WERI-Rb-1 (cell line): ENCODE data around the gene KIF1A.

ENCODE experiments used
- DNase-seq: peaks from one replicate; pipeline ENCODE4 v3.0.0-alpha.2; 2020
- H3K27ac ChIP-seq: fragments of 250-450 bp; sonication (Bioruptor Pico); 2 replicates; pipeline ENCODE4 v1.5.1; 2020; ENCODE audit warnings: mild to moderate bottlenecking, moderate library complexity
- H3K27me3 ChIP-seq: fragments of 250-450 bp; sonication (Bioruptor Pico); 2 replicates; pipeline ENCODE4 v1.5.1; 2021; ENCODE audit warnings: mild to moderate bottlenecking, low read depth, moderate library complexity; ENCODE audit not compliant: insufficient read depth, severe bottlenecking
- H3K36me3 ChIP-seq: fragments of 250-450 bp; sonication (Bioruptor Pico); 2 replicates; pipeline ENCODE4 v1.5.1; 2020; ENCODE audit warnings: mild to moderate bottlenecking, moderate library complexity
- H3K4me3 ChIP-seq: 2 replicates; pipeline ENCODE4 v1.5.1; 2011; ENCODE audit warnings: low read depth, mild to moderate bottlenecking, control low read depth, low read length
- H3K9me3 ChIP-seq: fragments of 250-450 bp; sonication (Bioruptor Pico); 2 replicates; pipeline ENCODE4 v1.5.1; 2021; ENCODE audit warnings: mild to moderate bottlenecking, moderate library complexity; ENCODE audit not compliant: severe bottlenecking
- CTCF ChIP-seq: IDR thresholded peaks from 2 replicates; pipeline ENCODE4 v1.5.1; 2011; ENCODE audit warnings: low read depth, mild to moderate bottlenecking, control low read depth, inconsistent platforms, low read length

Gene KIF1A

GRCh38 chr2:240731178-240731545, 88.9 kb downstream of the KIF1A start:
- Histone ChIP-seq H3K27me3 (no peaks in the 10 kb centered on the region), H3K27ac (peak overlapping the region; percentile 80)

GRCh38 chr2:240730501-240731177, 89.4 kb downstream of the KIF1A start:
- no peaks in the 10 kb centered on the region for H3K27me3 ChIP-seq
- H3K9me3 ChIP-seq: no peaks in the 10 kb centered on the region
- H3K27ac ChIP-seq: peak overlapping the region; percentile 80
- peaks cover 63% of the 10 kb centered on the region for H3K36me3 ChIP-seq
- no peak for TF ChIP-seq CTCF
- no peak overlapping the region for H3K4me3 ChIP-seq
- DNase-seq: peak; percentile 92

More at GRCh38 chr2:240731178-240731545, 88.9 kb downstream of the KIF1A start:
- no peak for DNase-seq
- Histone ChIP-seq H3K4me3 (no peak overlapping the region), H3K36me3 (peaks cover 63% of the 10 kb centered on the region), H3K9me3 (no peaks in the 10 kb centered on the region)
- no peak for TF ChIP-seq CTCF

- H3K36me3 ChIP-seq: peaks cover 63% of the 10 kb centered on the region
- H3K27me3 ChIP-seq: no peaks in the 10 kb centered on the region
- no peak overlapping the region for H3K4me3 ChIP-seq
- H3K27ac ChIP-seq: peak overlapping the region; percentile 74; the same call in 1 of the 2 replicates
- DNase-seq: no peak
- H3K9me3 ChIP-seq: no peaks in the 10 kb centered on the region
- no peak for TF ChIP-seq CTCF
Observed at GRCh38 chr2:240728827-240729226, 91.2 kb downstream of the KIF1A start.

- Histone ChIP-seq H3K9me3 (no peaks in the 10 kb centered on the region), H3K36me3 (peaks cover 63% of the 10 kb centered on the region), H3K27me3 (no peaks in the 10 kb centered on the region), H3K27ac (no peak overlapping the region), H3K4me3 (no peak overlapping the region)
- DNase-seq: no peak
- no peak for TF ChIP-seq CTCF
Observed at GRCh38 chr2:240728361-240728760, 91.7 kb downstream of the KIF1A start.

GRCh38 chr2:240727913-240728312, 92.1 kb downstream of the KIF1A start:
- no peaks in the 10 kb centered on the region for H3K27me3 ChIP-seq
- no peaks in the 10 kb centered on the region for H3K9me3 ChIP-seq
- no peak overlapping the region for H3K4me3 ChIP-seq
- peak overlapping the region; percentile 28; the same call in 1 of the 2 replicates for H3K27ac ChIP-seq
- H3K36me3 ChIP-seq: peaks cover 64% of the 10 kb centered on the region
- no peak for TF ChIP-seq CTCF
- DNase-seq: no peak

GRCh38 chr2:240727439-240727838, 92.6 kb downstream of the KIF1A start:
- DNase-seq: no peak
- Histone ChIP-seq H3K4me3 (no peak overlapping the region), H3K27ac (no peak overlapping the region), H3K36me3 (peaks cover 69% of the 10 kb centered on the region), H3K9me3 (no peaks in the 10 kb centered on the region), H3K27me3 (no peaks in the 10 kb centered on the region)
- no peak for TF ChIP-seq CTCF
